Central memory CD8-positive, alpha-beta T cell (primary cell): ENCODE measurements around the gene ASZ1.

Experiments used
- ATAC-seq: fragments of 150-1000 bp; cut with Tn5 transposase; replicated peaks from 2 replicates; pipeline ENCODE4 v1.10.0; 2022; ENCODE audit warnings: mild to moderate bottlenecking, moderate FRiP score, moderate number of reproducible peaks; ENCODE audit not compliant: poor library complexity, severe bottlenecking; ENCODE audit errors: extremely low read depth
- DNase-seq, 2 donors: peaks; one replicate each; pipeline ENCODE4 v3.0.0; 2021; ENCODE audit warnings: low spot score in 2 of 2
- H3K27ac Mint-ChIP-seq: one replicate; pipeline ENCODE4 v1.8.0; 2022; ENCODE audit warnings: low read depth, mild to moderate bottlenecking, moderate library complexity, mixed read lengths
- H3K27me3 Mint-ChIP-seq: one replicate; pipeline ENCODE4 v1.8.0; 2022; ENCODE audit warnings: mixed read lengths
- H3K36me3 Mint-ChIP-seq: one replicate; pipeline ENCODE4 v1.8.0; 2022; ENCODE audit warnings: mild to moderate bottlenecking, moderate library complexity, mixed read lengths; ENCODE audit not compliant: insufficient read depth
- H3K4me1 Mint-ChIP-seq: one replicate; pipeline ENCODE4 v1.8.0; 2022; ENCODE audit warnings: mixed read lengths
- H3K4me3 Mint-ChIP-seq: one replicate; pipeline ENCODE4 v1.8.0; 2022; ENCODE audit warnings: mild to moderate bottlenecking, moderate library complexity, mixed read lengths
- H3K9me3 Mint-ChIP-seq: one replicate; pipeline ENCODE4 v1.8.0; 2022; ENCODE audit warnings: mixed read lengths

Gene ASZ1

GRCh38 chr7:117323305-117323850 is 103.9 kb downstream of the ASZ1 start:
- DNase-seq (no peak), ATAC-seq (no peak)
- no peaks in the 10 kb centered on the region for H3K36me3 Mint-ChIP-seq
- no peak overlapping the region for H3K27ac Mint-ChIP-seq
- H3K9me3 Mint-ChIP-seq = no peaks in the 10 kb centered on the region
- H3K4me1 Mint-ChIP-seq = peaks cover 3% of the 10 kb centered on the region
- peaks cover 74% of the 10 kb centered on the region for H3K27me3 Mint-ChIP-seq
- H3K4me3 Mint-ChIP-seq = no peak overlapping the region

GRCh38 chr7:117322741-117323304 is 104.5 kb downstream of the ASZ1 start, which contains the start of gene WNT2:
Gene WNT2, minus strand, starts transcription at chr7:117323058. Its CDS starts 69 bp downstream, at chr7:117322989.
- no peak within 1 kb of the TSS for H3K4me3 Mint-ChIP-seq
- H3K27me3 Mint-ChIP-seq = peaks cover 74% of the 10 kb centered on the region
- no peak for DNase-seq
- no peak for ATAC-seq
- no peak within 1 kb of the TSS for H3K27ac Mint-ChIP-seq
- no peaks in the 10 kb centered on the region for H3K9me3 Mint-ChIP-seq
- H3K36me3 Mint-ChIP-seq = no peaks in the 10 kb centered on the region
- peaks cover 3% of the 10 kb centered on the region for H3K4me1 Mint-ChIP-seq

GRCh38 chr7:117320523-117320922 is 106.8 kb downstream of the ASZ1 start:
- DNase-seq (no peak), ATAC-seq (no peak)
- H3K9me3 Mint-ChIP-seq = no peaks in the 10 kb centered on the region
- no peaks in the 10 kb centered on the region for H3K36me3 Mint-ChIP-seq
- H3K4me1 Mint-ChIP-seq = peaks cover 3% of the 10 kb centered on the region
- peaks cover 63% of the 10 kb centered on the region for H3K27me3 Mint-ChIP-seq
- H3K27ac Mint-ChIP-seq = no peak overlapping the region
- no peak overlapping the region for H3K4me3 Mint-ChIP-seq

GRCh38 chr7:117319181-117319580 is 108.1 kb downstream of the ASZ1 start:
- DNase-seq = no peak
- Mint-ChIP-seq H3K9me3 (no peaks in the 10 kb centered on the region), H3K4me1 (peaks cover 3% of the 10 kb centered on the region), H3K36me3 (no peaks in the 10 kb centered on the region), H3K4me3 (no peak overlapping the region), H3K27ac (no peak overlapping the region), H3K27me3 (peaks cover 54% of the 10 kb centered on the region)
- no peak for ATAC-seq

- H3K36me3 Mint-ChIP-seq = no peaks in the 10 kb centered on the region
These were observed 113.7 kb downstream of the ASZ1 start for GRCh38 chr7:117313582-117313981.

More at GRCh38 chr7:117313582-117313981, 113.7 kb downstream of the ASZ1 start:
- DNase-seq = no peak
- no peak overlapping the region for H3K4me3 Mint-ChIP-seq
- ATAC-seq = no peak
- H3K9me3 Mint-ChIP-seq = no peaks in the 10 kb centered on the region
- peaks cover 32% of the 10 kb centered on the region for H3K27me3 Mint-ChIP-seq
- H3K27ac Mint-ChIP-seq = no peak overlapping the region
- no peaks in the 10 kb centered on the region for H3K4me1 Mint-ChIP-seq
